K562 (cell line): Measurements from ENCODE around the gene NSMCE1. TPM values are rescaled to one million over a fixed set of nuclear protein-coding genes. Genes with fewer than 3 reads are reported as not detected.

Experiments
- ATAC-seq: fragments of 200-7000 bp; cut with Tn5 transposase; 3 replicates; pipeline ENCODE4 v1.9.1; 2020; ENCODE audit warnings: moderate library complexity
- Bru-seq: library from RNA; stranded (reverse); fragments of 400-500 nt; gene quantifications from one replicate; lab custom pipeline; 2021; lab: Mats Ljungman, UMichigan
- BruChase-seq, 2 experiments: library from RNA; stranded (reverse); fragments of 400-500 nt; gene quantifications; one replicate each; lab custom pipeline; 2021; lab: Mats Ljungman, UMichigan
- BruUV-seq: library from RNA; stranded (reverse); fragments of 400-500 nt; replicated peaks from 2 replicates; lab custom pipeline; 2021; lab: Mats Ljungman, UMichigan
- CTCF ChIA-PET: fragments of 300-600 bp; formaldehyde crosslinking; extraction: SDS; loops from one replicate; lab custom pipeline; 2021; ENCODE audit warnings: low intra/inter-chr PET ratio; lab: Yijun Ruan, JAX
- POLR2A ChIA-PET: fragments of 300-600, 350-650 bp; sonication (Branson Sonifier 250); formaldehyde crosslinking; extraction: SDS; loops from one replicate; lab custom pipeline; 2021; ENCODE audit warnings: antibody characterized with exemption, inconsistent platforms; lab: Yijun Ruan, JAX
- DNase-seq, 4 experiments: peaks; one replicate each; pipeline versions ENCODE4 v3.0.0 to v3.0.0-alpha.2; 2011 to 2018; ENCODE audit warnings: low spot score in 3 of 4, mixed read lengths in 3 of 4; ENCODE audit errors: extremely low read depth in 1 of 4
- FAIRE-seq: peaks from 2 replicates; lab custom pipeline; 2011; peaks lifted over from hg19 to GRCh38; lab: Jason Lieb, UNC
- H2AFZ ChIP-seq: 2 replicates; pipeline ENCODE4 v1.6.0; 2011; ENCODE audit warnings: low read depth, low read length, control low read depth, inconsistent platforms
- H3K27ac ChIP-seq: fragments of 200-600 bp; 3 replicates; pipeline ENCODE4 v1.8.0; 2011; ENCODE audit warnings: low read depth, mild to moderate bottlenecking, control low read depth, inconsistent platforms, low read length, moderate library complexity, mixed read lengths; ENCODE audit errors: extremely low read depth
- H3K27me3 ChIP-seq, 2 experiments: fragments of 300-600 bp in 1 of 2; 2 replicates in 1 of 2; 3 replicates in 1 of 2; pipeline versions ENCODE4 v1.6.0 to v1.8.0; 2011; ENCODE audit warnings: inconsistent platforms in 2 of 2, low read length in 2 of 2, mild to moderate bottlenecking in 1 of 2, mixed read lengths in 1 of 2, moderate library complexity in 1 of 2; ENCODE audit not compliant: control insufficient read depth in 2 of 2, insufficient read depth in 2 of 2
- H3K36me3 ChIP-seq: fragments of 300-600 bp; 3 replicates; pipeline ENCODE4 v1.8.0; 2011; ENCODE audit warnings: mild to moderate bottlenecking, low read length, inconsistent platforms; ENCODE audit not compliant: control insufficient read depth, insufficient read depth
- H3K4me1 ChIP-seq, 2 experiments: fragments of 200-600 bp in 1 of 2; replicated peaks in 1 of 2; 2 replicates in 1 of 2; 3 replicates in 1 of 2; pipeline versions ENCODE4 v1.5.1 to v1.8.0; 2011; ENCODE audit warnings: inconsistent platforms in 2 of 2, low read length in 2 of 2, mild to moderate bottlenecking in 1 of 2, mixed read lengths in 1 of 2, moderate library complexity in 1 of 2; ENCODE audit not compliant: control insufficient read depth in 2 of 2, insufficient read depth in 2 of 2
- H3K4me2 ChIP-seq: 2 replicates; pipeline ENCODE4 v1.6.1; 2011; ENCODE audit warnings: low read length, control low read depth, inconsistent platforms, mixed read lengths; ENCODE audit not compliant: insufficient read depth
- H3K4me3 ChIP-seq: fragments of 200-600 bp; sonication (generic), shearing (Covaris generic); 2 replicates; pipeline ENCODE4 v1.5.1; 2016; ENCODE audit warnings: control low read depth, inconsistent platforms
- H3K79me2 ChIP-seq: fragments of 200-600 bp; 3 replicates; pipeline ENCODE4 v1.8.0; 2011; ENCODE audit warnings: low read length, inconsistent platforms; ENCODE audit not compliant: control insufficient read depth, insufficient read depth
- H3K9ac ChIP-seq, 2 experiments: 2 replicates each; pipeline versions ENCODE4 v1.6.0 to v1.6.1; 2011; ENCODE audit warnings: low read depth in 2 of 2, low read length in 2 of 2, control low read depth in 1 of 2, inconsistent platforms in 1 of 2, mild to moderate bottlenecking in 1 of 2, mixed read lengths in 1 of 2; ENCODE audit not compliant: insufficient read depth in 1 of 2
- H3K9me1 ChIP-seq: one replicate; pipeline ENCODE4 v1.6.0; 2011; ENCODE audit warnings: inconsistent platforms, mild to moderate bottlenecking, low read length, moderate library complexity; ENCODE audit not compliant: control insufficient read depth, insufficient read depth
- H3K9me3 ChIP-seq: replicated peaks from 2 replicates; pipeline ENCODE4 v1.5.1; 2011; ENCODE audit warnings: low read depth, low read length, inconsistent platforms; ENCODE audit not compliant: control insufficient read depth, insufficient read depth
- H4K20me1 ChIP-seq: replicated peaks from 2 replicates; pipeline ENCODE4 v1.6.1; 2011; ENCODE audit warnings: low read length, inconsistent platforms, mixed read lengths; ENCODE audit not compliant: control insufficient read depth, insufficient read depth
- CEBPB ChIP-seq: fragments of 450-650 bp; IDR thresholded peaks from 2 replicates; pipeline ENCODE4 v1.6.1; 2016; ENCODE audit warnings: missing genetic modification characterization, missing compliant biosample characterization
- CTBP1 ChIP-seq: fragments of 450-650 bp; IDR thresholded peaks from 2 replicates; pipeline ENCODE4 v1.6.1; 2016; ENCODE audit warnings: borderline replicate concordance
- EHMT2 ChIP-seq: fragments of 450-650 bp; IDR thresholded peaks from 2 replicates; pipeline ENCODE4 v1.6.1; 2018; ENCODE audit warnings: antibody characterized with exemption
- FOSL1 ChIP-seq: fragments of 200-800 bp; sonication (Bioruptor generic); conservative IDR thresholded peaks from 2 replicates; pipeline ENCODE4 v1.6.1; 2016; ENCODE audit warnings: missing genetic modification characterization, missing compliant biosample characterization
- JUND ChIP-seq, 2 experiments: IDR thresholded peaks; 2 replicates in 1 of 2; 3 replicates in 1 of 2; pipeline ENCODE4 v1.6.1; 2011; ENCODE audit warnings: borderline replicate concordance in 2 of 2, low read depth in 2 of 2, low read length in 2 of 2, improper control_type of control experiment in 1 of 2, missing biosample characterization in 1 of 2, missing genetic modification characterization in 1 of 2, missing genetic modification reagents in 1 of 2
- KDM5B ChIP-seq: fragments of 200-600 bp; sonication (generic); IDR thresholded peaks from 2 replicates; pipeline ENCODE4 v1.6.1; 2012; ENCODE audit warnings: low read depth, mild to moderate bottlenecking, moderate library complexity, low read length, control low read depth, inconsistent platforms; ENCODE audit not compliant: insufficient replicate concordance
- NRF1 ChIP-seq, 2 experiments: fragments of 450-650 bp; IDR thresholded peaks in 1 of 2; conservative IDR thresholded peaks in 1 of 2; 2 replicates each; pipeline ENCODE4 v1.6.1; 2014; ENCODE audit warnings: mild to moderate bottlenecking in 2 of 2
- POLR2H ChIP-seq: IDR thresholded peaks from 2 replicates; pipeline ENCODE4 v1.6.1; 2016; ENCODE audit warnings: missing genetic modification characterization, low read depth, mild to moderate bottlenecking, control low read depth, missing compliant biosample characterization, moderate library complexity
- RBM39 ChIP-seq: fragments of 200-400 bp; formaldehyde crosslinking; optimal IDR thresholded peaks from 2 replicates; pipeline ENCODE3; 2018; ENCODE audit warnings: low read depth, low read length
- WGBS: fragments of 100-300 bp; shearing (Covaris generic); methylation state at CpG from one replicate; pipeline ENCODE4 v1.1.6; 2016; ENCODE audit warnings: low coverage, mixed read lengths; ENCODE audit not compliant: insufficient coverage; ENCODE audit errors: missing lambda C conversion rate; 5-methylcytosine and 5-hydroxymethylcytosine counted together
- in situ Hi-C: fragments of 300-500 bp; cut with MboI; formaldehyde crosslinking; loops from 4 replicates; pipeline ENCODE4 v1.15.0; 2018; ENCODE audit warnings: inconsistent platforms, mixed read lengths
- intact Hi-C: fragments of 100-400 bp; cut with micrococcal nuclease; formaldehyde crosslinking; loops from 2 replicates; pipeline ENCODE4 v1.14.2; 2022
- long read RNA-seq, 3 experiments: library from polyadenylated mRNA in 2 of 3; library from RNA in 1 of 3; unstranded in 2 of 3; stranded (forward) in 1 of 3; transcript quantifications; one replicate each; pipeline ENCODE4 v2.0.0, GENCODE V29; 2019 to 2022
- polyA minus RNA-seq, 3 experiments: library from RNA; depleted of rRNA, polyadenylated mRNA; stranded (reverse); fragments of >200 nt; gene quantifications; 2 replicates each; pipeline ENCODE4 v1.2.3, GENCODE V29; 2011
- polyA plus RNA-seq, 8 experiments: library from polyadenylated mRNA; depleted of rRNA in 4 of 8; stranded (reverse) in 5 of 8; unstranded in 3 of 8; fragments of >200 nt; fragmentation: Nextera tagmentation in 2 of 8; fragmentation: Illumina TruSeq in 1 of 8; extraction: Ambion mirVana in 2 of 8; extraction: Trizol in 1 of 8; gene quantifications; 2 replicates each; pipeline versions ENCODE4 v1.2.1 to v1.2.3, GENCODE V29; 2011 to 2014; ENCODE audit warnings: inconsistent platforms in 1 of 8, missing spikeins in 1 of 8
- total RNA-seq, 7 experiments: library from RNA; depleted of rRNA in 6 of 7; stranded (reverse); fragments of >200 nt in 6 of 7; fragmentation: Illumina TruSeq in 2 of 7; extraction: Trizol in 2 of 7; gene quantifications; 2 replicates each; pipeline versions ENCODE4 v1.2.1 to v1.2.3, GENCODE V29; 2011 to 2021; ENCODE audit warnings: low replicate concordance in 1 of 7
- TF ChIP-seq, protein P1 (sequence below): fragments of 250-450 bp; sonication (Bioruptor Pico); IDR thresholded peaks from 2 replicates; pipeline ENCODE4 v1.9.0; 2021; ENCODE audit warnings: mild to moderate bottlenecking, inconsistent platforms

NSMCE1 gene, protein sequence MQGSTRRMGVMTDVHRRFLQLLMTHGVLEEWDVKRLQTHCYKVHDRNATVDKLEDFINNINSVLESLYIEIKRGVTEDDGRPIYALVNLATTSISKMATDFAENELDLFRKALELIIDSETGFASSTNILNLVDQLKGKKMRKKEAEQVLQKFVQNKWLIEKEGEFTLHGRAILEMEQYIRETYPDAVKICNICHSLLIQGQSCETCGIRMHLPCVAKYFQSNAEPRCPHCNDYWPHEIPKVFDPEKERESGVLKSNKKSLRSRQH
- total RNA-seq (2011; cell fraction: chromatin; rRNA removed; ENCODE audit: low replicate concordance): 22.3 and 37.0 TPM in 2 replicates
- total RNA-seq (2011; cell fraction: nucleolus; rRNA removed): 23.3 and 23.8 TPM in 2 replicates
- 19.3 and 24.7 TPM in 2 replicates for total RNA-seq (2011; cell fraction: nucleoplasm; rRNA removed)
- total RNA-seq (2014; rRNA removed) (61.5 and 69.8 TPM in 2 replicates), total RNA-seq (2014; rRNA removed; fragmentation: Illumina TruSeq; extraction: Trizol) (50.6 and 57.1 TPM in 2 replicates), total RNA-seq (2015; rRNA removed; fragmentation: Illumina TruSeq; extraction: Trizol) (50.6 and 56.0 TPM in 2 replicates), total RNA-seq (2021) (59.5 and 68.2 TPM in 2 replicates), polyA plus RNA-seq (2011; rRNA removed) (48.6 and 52.1 TPM in 2 replicates), polyA plus RNA-seq (2014; fragmentation: Illumina TruSeq; extraction: Trizol) (77.9 and 79.2 TPM in 2 replicates), polyA plus RNA-seq (2014; fragmentation: Nextera tagmentation; extraction: Ambion mirVana) (100 to 1,000 TPM; 154 to 163 TPM), polyA plus RNA-seq (2014; rRNA removed) (61.6 and 63.5 TPM in 2 replicates), polyA minus RNA-seq (2011; rRNA and poly(A)+ RNA removed) (39.9 and 49.7 TPM in 2 replicates), Bru-seq, nascent RNA (percentile 58 among the genes with signal in this experiment), BruChase-seq, experiment 1, labeled RNA remaining after a 2-hour chase (percentile 56 among the genes with signal in this experiment), BruChase-seq, experiment 2, labeled RNA remaining after a 6-hour chase (percentile 53 among the genes with signal in this experiment)
- 38.3 and 39.1 TPM in 2 replicates for polyA plus RNA-seq (2011; cell fraction: cytosol; rRNA removed)
- 18.3 and 19.4 TPM in 2 replicates for polyA plus RNA-seq (2011; cell fraction: nucleus; rRNA removed)
- polyA plus RNA-seq (2012): 99.9 and 101 TPM in 2 replicates
- 17.9 and 18.6 TPM in 2 replicates for polyA minus RNA-seq (2011; cell fraction: cytosol; rRNA and poly(A)+ RNA removed)
- polyA minus RNA-seq (2011; cell fraction: nucleus; rRNA and poly(A)+ RNA removed): 7.3 and 15.7 TPM in 2 replicates
- long read RNA-seq, experiment 1, transcript NSMCE1-201 (8 exons, 1,067 nt): major isoform, 52 of 71 reads
- long read RNA-seq, experiment 1, partial matches to known transcripts: 10 of 71 reads
- long read RNA-seq, experiment 1, other reads (novel, unspliced or antisense): 9 of 71 reads
- long read RNA-seq, experiment 2, transcript NSMCE1-201 (8 exons, 1,067 nt): major isoform, 47 of 76 reads
- long read RNA-seq, experiment 2, partial matches to known transcripts: 15 of 76 reads
- long read RNA-seq, experiment 2, other reads (novel, unspliced or antisense): 14 of 76 reads
- long read RNA-seq, experiment 3, transcript NSMCE1-201 (8 exons, 1,067 nt): major isoform, 63 of 86 reads
- long read RNA-seq, experiment 3, partial matches to known transcripts: 14 of 86 reads
- long read RNA-seq, experiment 3, other reads (novel, unspliced or antisense): 9 of 86 reads

DNA sequence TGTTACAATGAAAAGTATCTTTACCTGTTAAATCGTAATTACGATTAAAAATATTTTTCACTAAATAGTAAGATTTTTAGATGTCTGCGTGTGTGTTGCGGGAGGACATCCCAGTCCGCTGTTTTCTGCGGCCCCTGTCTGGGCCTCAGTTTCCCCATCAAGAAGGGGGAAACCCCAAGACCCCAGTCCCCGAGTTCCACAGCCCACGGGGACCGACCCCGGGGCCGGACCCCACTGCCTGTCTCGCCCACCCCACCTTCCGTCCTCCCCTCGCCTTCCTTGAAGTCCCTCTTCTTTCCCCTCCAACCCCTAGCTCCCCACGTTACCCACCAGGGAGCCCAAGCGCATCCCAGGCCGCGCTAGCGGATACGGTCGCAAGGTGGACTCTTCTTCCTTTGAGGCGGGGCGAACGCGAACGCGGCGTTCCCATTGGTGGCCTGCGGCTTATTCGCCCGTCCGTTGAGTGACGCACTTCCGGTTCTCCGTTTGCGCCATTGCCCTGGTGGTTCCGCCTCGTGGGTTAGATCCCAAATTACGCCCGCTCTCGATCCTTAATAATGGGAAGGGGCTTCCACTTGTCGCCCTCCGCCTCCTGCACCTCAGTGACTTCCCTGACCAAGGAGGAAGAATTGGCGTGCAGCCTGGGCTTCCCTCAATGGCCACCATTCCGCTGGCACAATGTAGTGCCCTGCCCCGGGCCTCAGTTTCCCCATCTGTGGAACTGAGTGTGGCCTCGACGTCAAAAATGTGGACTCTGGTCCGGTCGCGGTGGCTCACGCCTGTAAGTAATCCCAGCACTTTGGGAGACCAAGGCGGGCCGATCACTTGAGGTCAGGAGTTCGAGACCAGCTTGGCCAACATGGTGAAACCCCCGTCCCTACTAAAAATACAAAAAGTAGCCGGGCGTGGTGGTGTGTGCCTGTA is at the start of gene NSMCE1:
NSMCE1 (minus strand) TSS at position 397 of the 924 bp plus-strand sequence. CDS start 11,202 bp downstream, outside the sequence.
- Histone ChIP-seq H3K9me1 (no peaks in the 10 kb centered on the region), H3K4me2 (peak within 1 kb of the TSS; percentile 97), H4K20me1 (no peaks in the 10 kb centered on the region), H3K79me2 (peaks cover 27% of the 10 kb centered on the region), H3K9me3 (no peaks in the 10 kb centered on the region), H2AFZ (peak within 1 kb of the TSS; percentile 98), H3K4me1 (peaks cover 4 to 7% of the 10 kb centered on the region in 2 experiments; a peak in 3 of 5 replicates), H3K27ac (peak within 1 kb of the TSS; percentile 95), H3K27me3 (no peaks in the 10 kb centered on the region), H3K9ac (peak within 1 kb of the TSS; percentile 94 to 97), H3K4me3 (peak within 1 kb of the TSS; percentile 72), H3K36me3 (no peaks in the 10 kb centered on the region; the same call in 2 of the 3 replicates)
- CTCF ChIA-PET: interaction anchor here (0.6 kb wide), 1 partner anchor 19 kb away, joined by 3 read pairs; no protein-coding TSS in a partner anchor
- POLR2A ChIA-PET: interaction anchor here (0.9 to 1.5 kb wide), 6 partner anchors 11 to 69 kb away, joined by 3 to 4 read pairs (median 3); no protein-coding TSS in a partner anchor
- BruUV-seq: TSS peak; percentile 96
- intact Hi-C loops: loop anchor here (2.0 kb wide), 1 partner anchor 34 kb away; no protein-coding TSS in a partner anchor
- FAIRE-seq (peak; percentile 97), ATAC-seq (peak; percentile 100), DNase-seq (peak; percentile 98 to 99 (median 99))
- 1% methylated on average over 51 of the region's 58 CpGs for WGBS
- in situ Hi-C loops: no loop called here
- peak; percentile 11; the same call in 1 of the 2 replicates for TF ChIP-seq JUND (IDR thresholded peaks at IDR 0.05; ENCODE audit: borderline replicate concordance, low read depth, low read length)
- no peak for TF ChIP-seq JUND (tag; IDR thresholded peaks at IDR 0.05; ENCODE audit: borderline replicate concordance, low read depth, low read length)
- TF ChIP-seq, protein P1, sequence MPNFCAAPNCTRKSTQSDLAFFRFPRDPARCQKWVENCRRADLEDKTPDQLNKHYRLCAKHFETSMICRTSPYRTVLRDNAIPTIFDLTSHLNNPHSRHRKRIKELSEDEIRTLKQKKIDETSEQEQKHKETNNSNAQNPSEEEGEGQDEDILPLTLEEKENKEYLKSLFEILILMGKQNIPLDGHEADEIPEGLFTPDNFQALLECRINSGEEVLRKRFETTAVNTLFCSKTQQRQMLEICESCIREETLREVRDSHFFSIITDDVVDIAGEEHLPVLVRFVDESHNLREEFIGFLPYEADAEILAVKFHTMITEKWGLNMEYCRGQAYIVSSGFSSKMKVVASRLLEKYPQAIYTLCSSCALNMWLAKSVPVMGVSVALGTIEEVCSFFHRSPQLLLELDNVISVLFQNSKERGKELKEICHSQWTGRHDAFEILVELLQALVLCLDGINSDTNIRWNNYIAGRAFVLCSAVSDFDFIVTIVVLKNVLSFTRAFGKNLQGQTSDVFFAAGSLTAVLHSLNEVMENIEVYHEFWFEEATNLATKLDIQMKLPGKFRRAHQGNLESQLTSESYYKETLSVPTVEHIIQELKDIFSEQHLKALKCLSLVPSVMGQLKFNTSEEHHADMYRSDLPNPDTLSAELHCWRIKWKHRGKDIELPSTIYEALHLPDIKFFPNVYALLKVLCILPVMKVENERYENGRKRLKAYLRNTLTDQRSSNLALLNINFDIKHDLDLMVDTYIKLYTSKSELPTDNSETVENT (CRISPR knock-in tag): 0 out of 2 replicates have a peak, but pooled peaks have one; percentile 25
- TF ChIP-seq KDM5B: peak; percentile 92
- TF ChIP-seq POLR2H (tag): peak; percentile 75
- TF ChIP-seq EHMT2: no peak
- TF ChIP-seq NRF1 (conservative IDR thresholded peaks at IDR 0.05 in 1 of 2, IDR thresholded peaks at IDR 0.05 in 1 of 2): peak; percentile 74 to 78
- peak; percentile 76 for TF ChIP-seq CEBPB (tag)
- TF ChIP-seq FOSL1 (tag): 0 out of 2 replicates have a peak, but pooled peaks have one; percentile 12
- no peak for TF ChIP-seq RBM39
- TF ChIP-seq CTBP1: peak; percentile 80; the same call in 1 of the 2 replicates
